Measurements from ENCODE around the gene PPHLN1.

The PPHLN1 gene

GRCh38 chr12:42444192-42444943 lies 118.4 kb downstream of the PPHLN1 start:
- DNase-seq: no peak

GRCh38 chr12:42445891-42446290 lies 119.9 kb downstream of the PPHLN1 start:
- no peak for DNase-seq

- DNase-seq: no peak
Measured at GRCh38 chr12:42446761-42447160, 120.8 kb downstream of the PPHLN1 start.

GRCh38 chr12:42447371-42447786 lies 121.4 kb downstream of the PPHLN1 start:
- DNase-seq: no peak

- DNase-seq: no peak
Measured at GRCh38 chr12:42448841-42449240, 122.9 kb downstream of the PPHLN1 start.

GRCh38 chr12:42450248-42450647 lies 124.3 kb downstream of the PPHLN1 start:
- no peak for DNase-seq

GRCh38 chr12:42458575-42458974 lies 132.6 kb downstream of the PPHLN1 start:
- no peak for DNase-seq

GRCh38 chr12:42459336-42459847 lies 133.4 kb downstream of the PPHLN1 start:
- no peak for DNase-seq

- no peak for DNase-seq
Measured at GRCh38 chr12:42462486-42462885, 136.5 kb downstream of the PPHLN1 start.

GRCh38 chr12:42463671-42464070 lies 137.7 kb downstream of the PPHLN1 start:
- no peak for DNase-seq

- no peak for DNase-seq
Measured at GRCh38 chr12:42468341-42468821, 142.4 kb downstream of the PPHLN1 start.

- no peak for DNase-seq
Measured at GRCh38 chr12:42468921-42469320, 143.0 kb downstream of the PPHLN1 start.

GRCh38 chr12:42469355-42470175 lies 143.6 kb downstream of the PPHLN1 start:
- peak in 1 of 3 experiments; percentile 21 for DNase-seq

GRCh38 chr12:42472376-42472775 lies 146.4 kb downstream of the PPHLN1 start:
- no peak for DNase-seq

- no peak for DNase-seq
Measured at GRCh38 chr12:42473130-42473529, 147.2 kb downstream of the PPHLN1 start.

GRCh38 chr12:42473561-42473960 lies 147.6 kb downstream of the PPHLN1 start:
- no peak for DNase-seq

GRCh38 chr12:42474391-42474790 lies 148.4 kb downstream of the PPHLN1 start:
- DNase-seq: no peak

- DNase-seq: peak in 1 of 3 experiments; percentile 87
Measured at GRCh38 chr12:42475106-42475505, 149.1 kb downstream of the PPHLN1 start.

GRCh38 chr12:42477941-42478340 lies 152.0 kb downstream of the PPHLN1 start:
- DNase-seq: no peak

- DNase-seq: no peak
Measured at GRCh38 chr12:42481368-42481767, 155.4 kb downstream of the PPHLN1 start.

GRCh38 chr12:42482041-42482747 lies 156.2 kb downstream of the PPHLN1 start:
- DNase-seq: peak in 1 of 3 experiments; percentile 36

- DNase-seq: peak; percentile 80 to 85 (median 83)
Measured at GRCh38 chr12:42482748-42483520, 157.0 kb downstream of the PPHLN1 start.
